GM12872 (cell line): ENCODE results near the gene HECTD4.

Experiments
- CTCF ChIP-seq: IDR thresholded peaks from 3 replicates; pipeline ENCODE4 v1.5.1; 2011; ENCODE audit warnings: low read depth, mild to moderate bottlenecking, low read length, moderate library complexity; ENCODE audit not compliant: insufficient read depth

The HECTD4 gene

GRCh38 chr12:112166051-112167015 lies 215.9 kb downstream of the HECTD4 start:
- no peak for TF ChIP-seq CTCF

DNA sequence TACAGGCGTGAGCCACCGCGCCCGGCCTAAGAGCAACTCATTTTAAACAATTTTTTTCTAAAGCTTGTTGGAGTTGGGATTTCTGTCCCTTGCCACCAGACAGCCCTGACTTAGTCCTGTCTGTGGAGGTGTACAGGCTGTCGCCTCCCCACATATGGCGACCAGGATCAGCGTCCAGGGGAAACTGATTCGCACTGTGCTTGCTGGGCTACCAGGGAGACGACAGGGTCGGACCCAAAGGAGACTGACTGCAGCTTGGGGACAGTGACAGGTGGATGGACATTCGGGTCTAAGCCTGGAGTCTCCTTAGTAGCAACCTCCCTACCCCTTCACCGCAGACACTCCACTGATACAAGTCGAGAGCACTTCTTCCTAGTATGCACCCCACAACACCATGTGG lies 216.6 kb downstream of the HECTD4 start:
- TF ChIP-seq CTCF = no peak

- TF ChIP-seq CTCF = no peak
Measured at GRCh38 chr12:112164011-112164660, 218.1 kb downstream of the HECTD4 start.

- TF ChIP-seq CTCF = no peak
Measured at GRCh38 chr12:112163471-112163991, 218.7 kb downstream of the HECTD4 start.

DNA sequence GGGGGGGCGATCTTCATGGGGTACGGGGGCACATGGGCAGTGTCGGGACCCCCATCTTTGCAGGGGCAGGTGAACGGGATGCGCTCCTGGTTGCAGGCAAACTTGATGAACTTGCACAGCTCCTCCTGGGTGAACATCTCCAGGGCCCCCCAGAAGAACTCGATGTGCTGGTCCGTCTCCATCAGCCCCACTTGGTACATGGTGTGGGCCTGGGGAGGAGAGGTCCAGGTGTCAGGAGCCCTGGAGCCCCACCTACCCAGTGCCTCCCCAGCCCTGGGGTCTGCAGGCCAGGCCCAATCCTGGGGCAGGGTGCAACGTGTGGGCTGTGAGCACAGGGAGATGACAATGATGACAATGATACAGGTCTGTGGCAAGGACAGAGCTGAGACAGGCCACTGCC lies 219.2 kb downstream of the HECTD4 start:
- TF ChIP-seq CTCF = no peak

DNA sequence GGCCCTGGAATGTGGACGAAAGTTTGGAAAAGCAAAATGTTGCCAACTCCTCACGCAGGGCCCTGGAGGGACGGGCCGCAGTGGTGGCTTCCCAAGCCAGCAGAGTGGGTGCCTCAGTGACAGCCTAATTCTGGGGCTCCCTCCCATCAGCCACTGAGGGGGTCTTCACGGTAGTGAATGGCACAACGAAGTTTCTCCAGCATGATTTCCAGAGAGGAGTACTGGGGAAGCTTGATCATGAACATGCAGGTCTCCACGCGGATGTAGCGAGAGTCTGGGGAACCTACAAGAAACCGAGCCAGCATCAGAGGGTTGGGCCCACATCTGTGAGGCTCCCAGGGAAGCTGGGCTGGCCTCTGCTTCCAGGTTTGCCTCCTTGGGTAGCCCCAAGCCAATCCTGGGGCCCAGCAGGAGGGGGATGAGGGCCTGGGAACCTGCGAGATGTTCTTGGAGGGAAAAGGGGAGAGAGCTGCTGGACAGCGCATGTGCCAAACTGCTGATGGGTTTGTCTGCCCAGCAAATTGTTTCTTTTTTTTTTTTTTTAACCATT lies 219.9 kb downstream of the HECTD4 start:
- TF ChIP-seq CTCF = no peak

GRCh38 chr12:112161711-112162110 lies 220.5 kb downstream of the HECTD4 start:
- no peak for TF ChIP-seq CTCF
